Activated CD8-positive, alpha-beta memory T cell treated with anti-CD3 and anti-CD28 coated beads for 48 hours (primary cell): ENCODE measurements around the gene ANKFN1.

ENCODE experiments used
- DNase-seq, 3 experiments: peaks; one replicate each; pipeline ENCODE4 v3.0.0-alpha.2; 2020; ENCODE audit warnings: low read depth in 2 of 3, low spot score in 2 of 3

The ANKFN1 gene

DNA sequence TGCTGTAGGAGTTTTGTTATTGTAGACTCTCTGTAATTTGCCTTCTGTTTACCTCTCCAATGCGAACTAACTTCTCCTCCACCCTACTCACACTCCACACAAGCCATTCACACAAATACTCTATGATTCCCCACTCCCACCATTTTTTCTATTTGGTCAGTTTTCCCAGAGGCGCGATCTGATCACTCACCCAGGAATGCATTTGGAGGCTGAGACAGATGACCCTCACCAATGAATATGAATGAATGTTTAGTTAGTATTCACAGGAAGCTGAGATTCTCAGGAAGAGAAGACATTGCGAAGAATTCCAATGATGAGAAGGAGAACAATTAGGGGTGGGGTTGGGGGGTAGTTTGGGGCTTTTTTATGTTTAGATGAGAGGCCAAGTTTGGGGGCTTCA, 10.5 kb upstream of the ANKFN1 start:
- DNase-seq, result no peak

DNA sequence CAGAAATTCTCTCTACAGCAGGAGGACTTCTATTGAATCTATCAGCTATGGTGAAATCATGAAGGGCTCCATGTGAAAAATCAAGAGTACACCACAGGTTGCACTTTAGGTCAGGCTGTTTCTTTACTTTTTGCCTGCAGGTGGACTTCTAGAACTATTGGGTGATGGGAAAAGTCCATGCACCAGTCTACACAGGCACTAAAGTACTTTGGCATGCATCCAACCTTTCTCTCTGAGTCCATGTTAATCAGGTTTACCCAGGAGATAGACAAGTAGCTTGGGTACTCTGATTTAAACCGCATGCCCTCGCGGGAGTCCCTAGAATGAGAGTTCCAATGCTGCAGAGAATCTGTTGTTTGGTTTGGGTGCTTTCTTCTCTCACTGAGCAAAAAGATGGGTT, 9.1 kb upstream of the ANKFN1 start:
- no peak for DNase-seq

DNA sequence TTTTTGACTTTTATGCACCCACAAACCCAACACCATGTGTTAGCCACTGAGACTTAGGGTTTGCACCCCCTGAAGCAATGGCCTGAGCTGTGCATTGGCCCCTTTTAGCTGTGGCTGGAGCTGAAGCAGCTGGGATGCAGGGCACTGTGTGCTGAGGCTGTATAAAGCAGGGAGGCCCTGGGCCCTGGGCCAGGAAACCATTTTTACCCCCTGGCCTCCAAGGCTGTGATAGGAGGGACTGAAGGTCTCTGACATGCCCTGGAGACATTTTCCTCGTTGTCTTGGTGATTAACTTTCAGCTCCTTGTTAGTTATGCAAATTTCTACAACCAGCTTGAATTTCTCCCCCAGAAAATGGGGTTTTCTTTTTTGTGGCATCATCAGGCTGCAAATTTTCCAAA, 6.7 kb upstream of the ANKFN1 start:
- no peak for DNase-seq

- DNase-seq, result no peak
These were observed 4.9 kb upstream of the ANKFN1 start for GRCh38 chr17:56148333-56148732.

- no peak for DNase-seq
These were observed 3.8 kb upstream of the ANKFN1 start for GRCh38 chr17:56149266-56150036.

DNA sequence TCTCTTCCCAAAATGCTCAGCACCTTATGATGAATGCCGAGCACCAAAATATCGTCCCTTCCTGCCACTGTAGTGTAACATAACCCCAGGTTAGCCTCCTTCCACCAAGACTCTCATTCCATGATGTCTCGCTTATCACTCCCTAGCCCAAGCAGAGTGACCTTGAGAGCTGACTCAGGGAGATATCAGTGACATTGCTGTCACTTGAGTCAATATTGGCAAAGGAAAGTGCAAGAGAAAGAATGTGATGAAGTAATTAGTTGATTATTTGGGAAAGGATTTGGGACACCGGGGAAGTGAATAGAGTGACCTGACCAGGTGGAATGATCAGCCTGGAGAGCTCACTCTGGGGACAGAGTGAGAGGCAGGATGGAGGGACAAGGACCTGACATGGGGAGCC, 2.6 kb upstream of the ANKFN1 start:
- DNase-seq, result no peak

DNA sequence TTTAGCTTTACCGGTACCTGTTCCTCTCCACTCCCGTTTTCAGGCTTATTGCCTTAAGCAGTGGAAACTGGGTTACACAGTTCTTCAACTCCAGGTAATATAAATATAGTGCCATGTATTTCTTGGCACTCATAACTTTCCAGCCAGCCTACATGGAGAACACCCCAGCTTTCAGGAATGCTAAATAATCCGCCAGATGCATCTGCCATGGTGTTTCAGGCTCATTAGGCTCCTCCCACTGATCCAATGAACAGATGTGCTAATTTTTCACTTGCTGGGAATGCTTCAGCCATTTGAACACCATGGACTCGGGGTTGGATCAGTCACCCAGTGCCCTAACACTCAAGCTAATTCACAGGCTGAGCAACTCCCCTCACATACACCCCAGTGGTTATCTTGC, 4.6 kb downstream of the ANKFN1 start:
- no peak for DNase-seq

- no peak for DNase-seq
These were observed 5.1 kb downstream of the ANKFN1 start for GRCh38 chr17:56158344-56158743.

- DNase-seq, result no peak
These were observed 5.9 kb downstream of the ANKFN1 start for GRCh38 chr17:56158915-56159825.

GRCh38 chr17:56159826-56160380, 6.6 kb downstream of the ANKFN1 start:
- DNase-seq, result no peak

DNA sequence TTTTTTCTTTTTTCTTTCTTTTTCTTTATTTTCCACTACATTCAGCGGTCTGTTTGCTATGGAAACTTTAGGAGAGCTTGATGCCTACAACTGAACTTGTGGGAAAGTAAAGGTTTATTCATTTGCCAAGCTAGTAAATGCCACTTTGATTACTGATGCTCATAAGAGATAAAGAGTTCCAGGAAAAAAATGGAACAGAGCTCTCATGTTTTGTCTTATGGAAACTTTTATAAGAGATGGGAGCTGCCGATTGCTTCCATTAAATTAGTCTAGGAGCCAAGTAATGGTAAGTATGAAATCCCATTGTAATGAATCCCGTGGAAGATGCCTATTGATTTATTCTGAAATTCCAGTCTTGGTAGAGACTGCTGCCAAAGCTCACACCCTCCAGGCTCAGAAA, 7.1 kb downstream of the ANKFN1 start:
- DNase-seq, result no peak

DNA sequence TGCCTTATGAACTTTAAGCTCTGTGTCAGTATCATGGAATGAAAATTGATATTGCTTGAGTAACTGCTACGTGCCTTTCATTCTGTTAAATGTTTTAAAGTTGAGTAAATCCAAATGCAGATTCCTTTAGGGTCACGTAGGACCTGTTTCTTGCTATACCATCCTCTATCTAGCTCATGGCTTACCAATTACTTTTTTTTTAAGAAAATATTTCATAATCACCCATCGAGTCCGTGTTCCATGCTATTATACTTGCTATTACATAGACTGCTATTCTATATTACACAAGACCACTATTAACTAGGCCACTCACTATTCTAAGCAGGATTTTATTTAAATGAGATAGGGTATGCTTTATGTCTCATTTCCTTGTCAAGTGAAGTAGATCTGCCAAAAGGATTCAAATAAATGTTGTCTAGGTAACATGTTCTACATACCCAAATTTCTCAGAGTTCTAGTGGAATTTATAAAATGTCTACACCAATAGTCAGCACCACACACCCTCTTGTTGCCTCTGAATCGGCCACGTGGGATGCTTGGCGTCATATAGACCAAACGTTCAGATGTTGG, 11.9 kb downstream of the ANKFN1 start:
- no peak for DNase-seq

GRCh38 chr17:56167491-56167890, 14.2 kb downstream of the ANKFN1 start:
- no peak for DNase-seq

DNA sequence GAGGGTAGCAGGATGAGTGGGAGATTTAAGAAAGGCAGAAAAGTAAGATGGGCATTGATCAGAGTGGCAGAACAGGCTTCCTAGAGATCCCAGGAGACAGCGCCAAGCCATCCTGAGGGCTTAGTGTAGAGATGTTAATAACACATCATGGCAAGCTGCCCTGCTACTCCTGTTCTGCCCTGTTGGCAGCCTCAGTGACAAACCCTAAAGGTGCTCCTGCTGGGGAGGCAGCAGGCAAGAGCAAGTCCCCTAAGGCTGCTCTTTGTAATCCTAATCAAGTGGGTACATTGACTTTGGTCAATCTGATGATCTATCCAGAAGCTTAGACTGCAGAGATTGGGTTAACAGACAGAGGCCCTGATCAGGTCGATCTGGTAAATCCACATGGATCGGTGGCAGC, 16.3 kb downstream of the ANKFN1 start:
- DNase-seq, result no peak

GRCh38 chr17:56171186-56171959, 18.1 kb downstream of the ANKFN1 start:
- no peak for DNase-seq

GRCh38 chr17:56172517-56172982, 19.3 kb downstream of the ANKFN1 start:
- DNase-seq, result no peak

- DNase-seq, result no peak
These were observed 19.8 kb downstream of the ANKFN1 start for GRCh38 chr17:56173026-56173425.

- no peak for DNase-seq
These were observed 20.9 kb downstream of the ANKFN1 start for GRCh38 chr17:56173958-56174835.

DNA sequence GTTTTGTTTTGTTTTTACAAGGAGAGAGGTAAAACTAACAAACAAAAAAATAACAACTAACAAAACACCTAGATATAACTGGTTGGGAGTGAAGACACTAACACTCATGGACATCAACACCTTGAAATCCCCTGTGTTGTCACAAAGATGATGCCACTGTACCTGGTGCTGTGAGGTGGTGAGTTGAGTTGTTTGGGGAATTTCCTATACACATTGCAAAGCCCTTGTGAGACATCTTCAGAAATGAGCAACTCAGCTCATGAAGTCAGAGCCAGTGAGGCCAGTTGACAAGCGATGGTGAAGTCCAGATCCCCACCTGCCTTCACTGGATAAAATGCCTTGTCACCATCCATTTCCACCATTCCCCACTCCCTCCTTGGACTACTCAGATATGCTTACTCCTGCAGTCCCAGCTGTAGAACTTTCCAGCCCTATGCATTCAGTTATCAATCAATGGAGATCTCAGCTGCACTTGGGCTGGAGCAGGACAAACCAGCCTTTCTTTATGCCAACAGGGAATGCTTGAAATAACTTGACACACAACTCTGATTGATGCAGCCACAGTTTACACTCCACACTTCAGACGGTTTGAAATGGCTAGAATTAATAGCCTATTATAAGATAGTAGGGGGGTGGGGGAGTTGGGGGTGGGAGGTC, 22.2 kb downstream of the ANKFN1 start:
- no peak for DNase-seq
